H1 (cell line): ENCODE results near the gene QSOX2. TPM values are rescaled to one million over a fixed set of nuclear protein-coding genes. Genes with fewer than 3 reads are reported as not detected.

Source experiments
- CTCF ChIA-PET: fragments of 300-600 bp; sonication (Branson Sonifier 250); formaldehyde crosslinking; loops from one replicate; lab custom pipeline; 2021; ENCODE audit not compliant: partially characterized antibody; lab: Charles Lee
- POLR2A ChIA-PET: fragments of 300-600 bp; sonication (Branson Sonifier 250); formaldehyde crosslinking; loops from one replicate; lab custom pipeline; 2021; ENCODE audit warnings: inconsistent platforms; ENCODE audit not compliant: partially characterized antibody; lab: Charles Lee
- DNase-seq, 2 experiments: peaks; one replicate each; pipeline versions ENCODE4 v3.0.0 to v3.0.0-alpha.2; 2010 to 2022; ENCODE audit warnings: low spot score in 2 of 2, low read depth in 1 of 2, mixed read lengths in 1 of 2
- FAIRE-seq: peaks from 2 replicates; lab custom pipeline; 2011; peaks lifted over from hg19 to GRCh38; lab: Jason Lieb, UNC
- H2AFZ ChIP-seq: 2 replicates; pipeline ENCODE4 v1.8.1; 2012; ENCODE audit warnings: low read length, inconsistent platforms
- H2AK5ac ChIP-seq: 2 replicates; pipeline ENCODE4 v1.6.1; 2013; ENCODE audit warnings: low read depth, low read length
- H2BK120ac ChIP-seq: replicated peaks from 2 replicates; pipeline ENCODE3; 2013; ENCODE audit warnings: low read depth, low read length, inconsistent platforms
- H2BK12ac ChIP-seq: 2 replicates; pipeline ENCODE4 v1.6.1; 2013; ENCODE audit warnings: low read depth, low read length
- H2BK15ac ChIP-seq: 2 replicates; pipeline ENCODE4 v1.6.1; 2013; ENCODE audit warnings: low read length
- H2BK20ac ChIP-seq: 2 replicates; pipeline ENCODE4 v1.6.1; 2013; ENCODE audit warnings: low read length
- H2BK5ac ChIP-seq: 2 replicates; pipeline ENCODE4 v1.6.1; 2013; ENCODE audit warnings: low read depth, low read length
- H3K14ac ChIP-seq: 2 replicates; pipeline ENCODE4 v1.6.1; 2013; ENCODE audit warnings: inconsistent platforms; ENCODE audit not compliant: insufficient read length
- H3K18ac ChIP-seq: 2 replicates; pipeline ENCODE4 v1.6.1; 2013; ENCODE audit warnings: low read length; ENCODE audit errors: extremely low read depth
- H3K23ac ChIP-seq: 2 replicates; pipeline ENCODE4 v1.6.1; 2013; ENCODE audit warnings: inconsistent platforms; ENCODE audit not compliant: insufficient read length
- H3K23me2 ChIP-seq: 2 replicates; pipeline ENCODE4 v1.6.1; 2013; ENCODE audit warnings: low read depth, low read length
- H3K27ac ChIP-seq: 2 replicates; pipeline ENCODE4 v1.6.1; 2011; ENCODE audit warnings: low read depth, low read length, inconsistent platforms
- H3K27me3 ChIP-seq, 4 experiments: replicated peaks in 1 of 4; 1 replicate in 1 of 4; 2 replicates in 3 of 4; pipeline versions ENCODE4 v1.6.1 to v1.8.1; 2011 to 2013; ENCODE audit warnings: low read length in 3 of 4, mild to moderate bottlenecking in 3 of 4, inconsistent platforms in 2 of 4, mixed read lengths in 2 of 4, moderate library complexity in 1 of 4; ENCODE audit not compliant: control insufficient read depth in 3 of 4, insufficient read depth in 3 of 4; ENCODE audit errors: extremely low read depth in 1 of 4
- H3K36me3 ChIP-seq, 4 experiments: 2 replicates each; pipeline versions ENCODE4 v1.6.1 to v1.8.1; 2011 to 2013; ENCODE audit warnings: mild to moderate bottlenecking in 4 of 4, low read length in 3 of 4, moderate library complexity in 2 of 4, control low read depth in 1 of 4, inconsistent platforms in 1 of 4; ENCODE audit not compliant: insufficient read depth in 4 of 4, control insufficient read depth in 2 of 4
- H3K4ac ChIP-seq: replicated peaks from 2 replicates; pipeline ENCODE3; 2013; ENCODE audit warnings: low read length, low read depth, mixed read lengths, inconsistent platforms; ENCODE audit not compliant: insufficient read length
- H3K4me1 ChIP-seq, 4 experiments: replicated peaks in 1 of 4; 1 replicate in 1 of 4; 2 replicates in 3 of 4; pipeline versions ENCODE4 v1.6.1 to v1.8.1; 2011 to 2013; ENCODE audit warnings: low read length in 3 of 4, inconsistent platforms in 2 of 4, mixed read lengths in 1 of 4; ENCODE audit not compliant: insufficient read depth in 4 of 4, control insufficient read depth in 3 of 4
- H3K4me2 ChIP-seq, 2 experiments: 2 replicates each; pipeline versions ENCODE4 v1.6.1 to v1.8.1; 2011 to 2013; ENCODE audit warnings: low read depth in 2 of 2, low read length in 2 of 2, control low read depth in 1 of 2, inconsistent platforms in 1 of 2, mild to moderate bottlenecking in 1 of 2; ENCODE audit not compliant: insufficient read depth in 1 of 2
- H3K4me3 ChIP-seq, 4 experiments: fragments of 200-600, 300-600 bp in 1 of 4; sonication (generic), shearing (Covaris generic), sonication (Bioruptor Twin) in 1 of 4; 2 replicates each; pipeline versions ENCODE4 v1.5.1 to v1.8.1; 2011 to 2016; ENCODE audit warnings: low read length in 4 of 4, low read depth in 3 of 4, control low read depth in 2 of 4, inconsistent platforms in 2 of 4, mild to moderate bottlenecking in 2 of 4, mixed read lengths in 1 of 4, moderate library complexity in 1 of 4; ENCODE audit not compliant: insufficient read depth in 2 of 4; ENCODE audit errors: extremely low read depth in 1 of 4
- H3K56ac ChIP-seq: replicated peaks from 2 replicates; pipeline ENCODE3; 2013; ENCODE audit warnings: low read depth, mild to moderate bottlenecking, mixed read lengths, low read length, inconsistent platforms; ENCODE audit not compliant: insufficient read length
- H3K79me1 ChIP-seq: 2 replicates; pipeline ENCODE4 v1.6.1; 2013; ENCODE audit warnings: low read depth, low read length, control low read depth
- H3K79me2 ChIP-seq, 2 experiments: 2 replicates each; pipeline versions ENCODE4 v1.6.1 to v1.8.1; 2012 to 2013; ENCODE audit warnings: low read length in 2 of 2, mild to moderate bottlenecking in 2 of 2, inconsistent platforms in 1 of 2; ENCODE audit not compliant: insufficient read depth in 2 of 2, control insufficient read depth in 1 of 2
- H3K9ac ChIP-seq, 4 experiments: replicated peaks in 1 of 4; 1 replicate in 1 of 4; 2 replicates in 3 of 4; pipeline versions ENCODE4 v1.6.1 to v1.8.1; 2011 to 2013; ENCODE audit warnings: low read depth in 3 of 4, low read length in 3 of 4, control low read depth in 2 of 4, mild to moderate bottlenecking in 2 of 4, moderate library complexity in 2 of 4, inconsistent platforms in 1 of 4; ENCODE audit errors: extremely low read depth in 1 of 4
- H3K9me3 ChIP-seq, 2 experiments: 2 replicates each; pipeline versions ENCODE4 v1.6.1 to v1.8.1; 2012 to 2013; ENCODE audit warnings: mild to moderate bottlenecking in 2 of 2, moderate library complexity in 2 of 2, control low read depth in 1 of 2, inconsistent platforms in 1 of 2, low read depth in 1 of 2, low read length in 1 of 2, mixed read lengths in 1 of 2; ENCODE audit not compliant: insufficient read depth in 2 of 2
- H4K20me1 ChIP-seq, 2 experiments: replicated peaks in 1 of 2; 2 replicates each; pipeline versions ENCODE3 to v1.8.1; 2011 to 2013; ENCODE audit warnings: inconsistent platforms in 2 of 2, low read length in 2 of 2, mild to moderate bottlenecking in 1 of 2; ENCODE audit not compliant: insufficient read depth in 2 of 2, control insufficient read depth in 1 of 2
- H4K5ac ChIP-seq: 2 replicates; pipeline ENCODE4 v1.6.1; 2013; ENCODE audit warnings: low read length, low read depth, mixed read lengths, inconsistent platforms; ENCODE audit not compliant: insufficient read length
- H4K8ac ChIP-seq: 2 replicates; pipeline ENCODE4 v1.8.0; 2013; ENCODE audit warnings: mild to moderate bottlenecking, moderate library complexity, low read length, inconsistent platforms; ENCODE audit not compliant: insufficient read depth; ENCODE audit errors: extremely low read depth
- H4K91ac ChIP-seq: replicated peaks from 2 replicates; pipeline ENCODE3; 2013; ENCODE audit warnings: low read length, mixed read lengths, inconsistent platforms; ENCODE audit not compliant: insufficient read length
- FOSL1 ChIP-seq: IDR thresholded peaks from 2 replicates; pipeline ENCODE4 v1.6.1; 2011; ENCODE audit warnings: mild to moderate bottlenecking, low read depth, low read length, moderate library complexity; ENCODE audit not compliant: insufficient read depth
- HDAC6 ChIP-seq: IDR thresholded peaks from one replicate; pipeline ENCODE4 v1.7.1; 2012; ENCODE audit warnings: low read depth, mild to moderate bottlenecking, inconsistent platforms, low read length, moderate library complexity
- JUND ChIP-seq: IDR thresholded peaks from 2 replicates; pipeline ENCODE4 v1.6.1; 2011; ENCODE audit warnings: mild to moderate bottlenecking, improper control_type of control experiment, low read length
- KDM5A ChIP-seq: fragments of 200-600 bp; IDR thresholded peaks from 2 replicates; pipeline ENCODE4 v1.7.1; 2012; ENCODE audit warnings: mild to moderate bottlenecking, low read length, inconsistent platforms, mixed read lengths
- POU5F1 ChIP-seq: IDR thresholded peaks from 2 replicates; pipeline ENCODE4 v1.6.1; 2011; ENCODE audit warnings: low read depth, mild to moderate bottlenecking, low read length, moderate library complexity
- SRF ChIP-seq: IDR thresholded peaks from 2 replicates; pipeline ENCODE4 v1.6.1; 2011; ENCODE audit warnings: mild to moderate bottlenecking, low read depth, low read length, moderate library complexity
- WGBS, 2 experiments: shearing (Covaris generic) in 1 of 2; methylation state at CpG; one replicate each; pipeline versions ENCODE4 v1.1.6 to v1.1.7; 2013 to 2015; ENCODE audit warnings: low lambda C conversion rate in 2 of 2, mixed read lengths in 2 of 2, inconsistent platforms in 1 of 2, low coverage in 1 of 2, missing lambda C conversion rate in 1 of 2; ENCODE audit not compliant: insufficient replicate concordance in 2 of 2, insufficient coverage in 1 of 2, insufficient read length in 1 of 2; ENCODE audit errors: extremely low coverage in 1 of 2, missing lambda C conversion rate in 1 of 2; 5-methylcytosine and 5-hydroxymethylcytosine counted together
- polyA plus RNA-seq, 7 experiments: library from polyadenylated mRNA; depleted of rRNA in 3 of 7; stranded (reverse) in 5 of 7; unstranded in 2 of 7; fragments of >200 nt in 5 of 7; fragments of 200-250 nt in 2 of 7; gene quantifications; 1 replicate in 5 of 7; 2 replicates in 1 of 7; 4 replicates in 1 of 7; pipeline versions ENCODE4 v1.2.1 to v1.2.3, GENCODE V29; 2011 to 2013; ENCODE audit warnings: missing spikeins in 2 of 7, mixed read lengths in 2 of 7
- total RNA-seq: library from RNA; stranded (reverse); fragmentation: NEBNext Ultra II Directional; extraction: Animal tissue kit (Norgen Biotek cat#: 25700); gene quantifications from 2 replicates; pipeline ENCODE4 v1.2.1, GENCODE V29; 2021

Gene QSOX2
- total and polyA plus RNA-seq, 2 of the 8 experiments (the other 6 are each of a cell fraction or from before 2014, with no cell fraction given), result 18.0 to 28.6 TPM

DNA sequence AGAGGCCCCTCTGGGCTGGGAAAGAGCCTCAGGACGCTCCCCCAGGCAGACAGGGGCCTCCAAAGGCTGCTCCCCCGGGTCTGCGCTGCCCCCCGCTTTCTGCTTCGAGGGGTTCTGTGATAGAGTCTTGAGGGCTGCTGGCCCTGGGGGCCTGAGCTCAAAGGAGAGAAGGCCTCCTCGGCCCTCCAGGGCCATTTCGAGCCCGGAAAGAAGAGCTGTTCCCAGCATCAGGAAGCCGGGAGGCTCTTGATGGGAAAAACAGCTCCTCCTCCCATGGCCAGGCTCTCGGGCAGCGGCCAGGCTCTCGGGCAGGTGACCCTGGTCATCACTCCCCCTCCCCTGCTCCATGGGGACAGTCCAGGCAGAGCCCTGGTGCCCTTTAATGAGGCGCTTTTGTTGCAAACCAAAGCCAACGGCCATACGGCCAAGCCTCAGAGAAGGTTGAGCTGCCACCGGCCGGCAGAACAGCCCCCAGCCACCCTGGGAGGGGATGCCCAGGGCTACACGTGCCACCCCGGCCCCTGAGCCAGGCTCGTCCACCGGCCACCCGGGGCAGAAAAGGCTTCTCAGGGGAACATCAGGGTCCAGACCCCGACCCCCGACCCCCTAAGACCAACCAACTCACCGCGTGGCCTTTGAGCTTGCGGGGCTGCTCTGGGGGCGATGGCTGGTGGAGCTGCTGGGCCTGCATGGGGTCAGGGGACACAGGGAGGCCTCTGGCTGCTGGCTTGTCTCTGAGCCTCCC is 16.2 kb upstream of the QSOX2 start:
- no peaks in the 10 kb centered on the region for H3K23me2 ChIP-seq
- peaks cover 0 to 5% (median 2%) of the 10 kb centered on the region in 4 experiments; a peak in 3 of 7 replicates for H3K4me1 ChIP-seq
- no peaks in the 10 kb centered on the region for H3K79me1 ChIP-seq
- H4K91ac ChIP-seq, result no peak overlapping the region
- no peak overlapping the region for H2BK5ac ChIP-seq
- no peak overlapping the region for H2BK20ac ChIP-seq
- no peak overlapping the region for H3K27ac ChIP-seq
- H3K27me3 ChIP-seq, result no peaks in the 10 kb centered on the region
- no peaks in the 10 kb centered on the region for H3K9me3 ChIP-seq
- no peak overlapping the region for H2BK12ac ChIP-seq
- H3K79me2 ChIP-seq, result no peaks in the 10 kb centered on the region
- H4K5ac ChIP-seq, result no peak overlapping the region
- H2AFZ ChIP-seq, result no peak overlapping the region
- H3K56ac ChIP-seq, result no peak overlapping the region
- H3K4me3 ChIP-seq, result no peak overlapping the region
- H4K20me1 ChIP-seq, result no peaks in the 10 kb centered on the region
- no peak overlapping the region for H2BK120ac ChIP-seq
- no peak overlapping the region for H3K4me2 ChIP-seq
- H3K18ac ChIP-seq, result no peak overlapping the region
- H2AK5ac ChIP-seq, result no peak overlapping the region
- TF ChIP-seq HDAC6, result no peak
- TF ChIP-seq FOSL1, result no peak
- no peak for TF ChIP-seq KDM5A
- no peak for TF ChIP-seq JUND
- no peak for TF ChIP-seq POU5F1
- no peak for TF ChIP-seq SRF
- POLR2A ChIA-PET, result interaction anchor here (1.0 to 1.4 kb wide), 2 partner anchors 17 to 30 kb away, joined by 3 to 5 read pairs; no protein-coding TSS in a partner anchor
- DNase-seq, result no peak
- H3K4ac ChIP-seq, result no peak overlapping the region
- no peak overlapping the region for H3K14ac ChIP-seq
- no peak overlapping the region for H2BK15ac ChIP-seq
- no peak overlapping the region for H3K23ac ChIP-seq
- H3K36me3 ChIP-seq, result no peaks in the 10 kb centered on the region
- no peak overlapping the region for H3K9ac ChIP-seq
- FAIRE-seq, result no peak
- no peak overlapping the region for H4K8ac ChIP-seq
- WGBS, 2 experiments, result 95% methylated on average over 25 of the region's 28 CpGs; no CpG with 5 or more reads in 1 of the 2 experiments
- CTCF ChIA-PET, result interaction anchor here (0.6 to 2.1 kb wide), 12 partner anchors 11 to 44 kb away, joined by 3 to 9 read pairs (median 4); no protein-coding TSS in a partner anchor
